ENCODE measurements around the gene RARG.

Gene RARG

DNA sequence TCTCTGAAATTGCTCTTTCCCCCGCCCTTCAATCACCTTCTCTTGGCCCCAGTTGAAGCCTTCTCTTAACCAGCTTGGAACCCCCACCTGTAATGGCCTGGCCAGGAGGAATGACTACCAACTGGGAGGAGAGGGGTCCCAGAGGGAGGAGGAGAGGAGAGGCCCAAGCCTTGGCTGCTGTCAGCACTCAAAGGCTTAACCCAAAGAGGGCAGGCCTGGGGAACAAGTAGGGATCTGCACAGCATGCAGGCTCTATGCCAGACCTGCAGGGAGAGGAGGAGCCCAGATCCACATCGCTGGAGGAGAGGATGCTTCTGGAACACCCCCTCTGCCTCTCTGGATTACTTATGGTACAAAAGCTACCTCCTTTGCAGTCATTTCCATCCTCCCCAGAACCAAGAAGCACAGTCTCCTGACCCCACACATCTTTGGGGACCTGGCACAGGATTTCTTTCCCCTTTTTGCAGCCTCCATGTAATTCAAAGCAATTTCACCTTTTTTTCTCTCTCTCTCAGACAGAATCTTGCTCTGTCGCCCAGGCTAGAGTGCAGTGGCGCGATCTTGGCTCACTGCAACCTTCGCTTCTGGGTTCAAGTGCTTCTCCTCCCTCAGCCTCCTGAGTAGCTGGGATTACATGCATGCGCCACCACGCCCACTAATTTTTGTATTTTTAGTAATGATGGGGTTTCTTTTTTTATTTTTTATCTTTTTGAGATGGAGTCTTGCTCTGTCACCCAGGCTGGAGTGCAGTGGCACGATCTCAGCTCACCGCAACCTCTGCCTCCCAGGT, 6.2 kb downstream of the RARG start:
- Histone ChIP-seq H3K9me3 (ENCODE audit: insufficient read depth, low read depth, low read length) (no peaks in the 10 kb centered on the region), H3K9ac (ENCODE audit: low read depth, low read length, poor library complexity, severe bottlenecking) (no peak overlapping the region), H4K20me1 (ENCODE audit: insufficient read depth, low read length, poor library complexity, severe bottlenecking) (no peaks in the 10 kb centered on the region), H3K4me1 (ENCODE audit: insufficient read depth, low read length, poor library complexity, severe bottlenecking) (peaks cover 36% of the 10 kb centered on the region), H3K79me2 (ENCODE audit: insufficient read depth, low read length) (no peaks in the 10 kb centered on the region), H3K4me3 (ENCODE audit: low read length, poor library complexity, severe bottlenecking) (no peak overlapping the region), H3K9me2 (replicated peaks; ENCODE audit: low read depth, low read length) (no peaks in the 10 kb centered on the region), H3K27me3 (ENCODE audit: insufficient read depth, low read length, poor library complexity, severe bottlenecking) (no peaks in the 10 kb centered on the region), H3F3A (ENCODE audit: low read depth) (peaks cover 12% of the 10 kb centered on the region), H2AFZ (ENCODE audit: low read length) (no peak overlapping the region), H3K4me2 (ENCODE audit: low read depth, low read length, poor library complexity, severe bottlenecking) (no peak overlapping the region), H3K36me3 (ENCODE audit: insufficient read depth, low read length) (no peaks in the 10 kb centered on the region)
- no peak for TF ChIP-seq EZH2phosphoT487 (IDR thresholded peaks at IDR 0.05; ENCODE audit: borderline replicate concordance)
- TF ChIP-seq CTCF (conservative IDR thresholded peaks at IDR 0.05; ENCODE audit: low read length): no peak

DNA sequence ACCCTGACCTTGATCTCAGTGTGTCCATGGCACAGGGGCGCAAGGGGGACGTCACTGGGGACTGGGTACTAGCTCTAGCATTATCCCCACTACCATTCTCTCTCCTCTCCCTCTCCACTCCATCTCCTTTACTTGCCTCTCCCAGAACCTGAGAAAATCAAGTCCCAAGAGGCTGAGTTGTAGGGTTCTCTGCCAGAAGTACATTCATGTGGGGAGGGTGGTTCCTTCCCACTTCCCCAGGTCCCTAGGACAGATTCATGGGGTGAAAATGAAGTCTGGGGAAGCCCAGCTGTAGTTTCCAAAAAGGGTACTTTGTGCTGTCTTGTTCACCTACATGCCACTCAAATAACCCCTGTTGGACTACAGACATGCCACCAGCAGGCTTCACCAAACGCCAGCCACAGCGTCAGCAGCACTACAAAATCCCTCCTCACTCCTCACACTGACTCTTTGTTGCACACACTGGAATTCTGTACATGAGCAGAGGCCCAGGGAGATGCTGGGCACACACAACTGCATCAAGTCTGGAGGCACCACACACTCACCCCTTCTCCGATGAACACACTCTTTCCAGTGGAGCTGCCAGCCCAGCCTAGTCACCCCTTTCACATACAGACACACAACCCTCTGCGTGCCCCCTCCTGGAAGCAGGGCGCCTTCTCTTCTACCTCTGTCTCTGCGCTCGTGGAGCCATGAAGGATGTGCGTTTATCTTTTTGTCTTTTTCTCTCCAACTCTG, 6.9 kb downstream of the RARG start:
- TF ChIP-seq CTCF (conservative IDR thresholded peaks at IDR 0.05; ENCODE audit: low read length) (no peak), EZH2phosphoT487 (IDR thresholded peaks at IDR 0.05; ENCODE audit: borderline replicate concordance) (no peak)
- no peaks in the 10 kb centered on the region for H3K27me3 ChIP-seq (ENCODE audit: insufficient read depth, low read length, poor library complexity, severe bottlenecking)
- H3F3A ChIP-seq (ENCODE audit: low read depth): peaks cover 15% of the 10 kb centered on the region
- peaks cover 42% of the 10 kb centered on the region for H3K4me1 ChIP-seq (ENCODE audit: insufficient read depth, low read length, poor library complexity, severe bottlenecking)
- H2AFZ ChIP-seq (ENCODE audit: low read length): no peak overlapping the region
- H3K9me2 ChIP-seq (replicated peaks; ENCODE audit: low read depth, low read length): no peaks in the 10 kb centered on the region
- no peak overlapping the region for H3K4me3 ChIP-seq (ENCODE audit: low read length, poor library complexity, severe bottlenecking)
- no peaks in the 10 kb centered on the region for H4K20me1 ChIP-seq (ENCODE audit: insufficient read depth, low read length, poor library complexity, severe bottlenecking)
- no peaks in the 10 kb centered on the region for H3K36me3 ChIP-seq (ENCODE audit: insufficient read depth, low read length)
- no peaks in the 10 kb centered on the region for H3K79me2 ChIP-seq (ENCODE audit: insufficient read depth, low read length)
- H3K4me2 ChIP-seq (ENCODE audit: low read depth, low read length, poor library complexity, severe bottlenecking): no peak overlapping the region
- H3K9me3 ChIP-seq (ENCODE audit: insufficient read depth, low read depth, low read length): no peaks in the 10 kb centered on the region
- no peak overlapping the region for H3K9ac ChIP-seq (ENCODE audit: low read depth, low read length, poor library complexity, severe bottlenecking)

- H3F3A ChIP-seq (ENCODE audit: low read depth): peaks cover 15% of the 10 kb centered on the region
- no peaks in the 10 kb centered on the region for H3K9me3 ChIP-seq (ENCODE audit: insufficient read depth, low read depth, low read length)
- no peaks in the 10 kb centered on the region for H3K9me2 ChIP-seq (replicated peaks; ENCODE audit: low read depth, low read length)
- H3K4me1 ChIP-seq (ENCODE audit: insufficient read depth, low read length, poor library complexity, severe bottlenecking): peaks cover 47% of the 10 kb centered on the region
- no peaks in the 10 kb centered on the region for H3K36me3 ChIP-seq (ENCODE audit: insufficient read depth, low read length)
- peak overlapping the region; percentile 65 for H3K9ac ChIP-seq (ENCODE audit: low read depth, low read length, poor library complexity, severe bottlenecking)
- H3K27me3 ChIP-seq (ENCODE audit: insufficient read depth, low read length, poor library complexity, severe bottlenecking): no peaks in the 10 kb centered on the region
- peak overlapping the region; percentile 94 for H3K4me2 ChIP-seq (ENCODE audit: low read depth, low read length, poor library complexity, severe bottlenecking)
- H3K4me3 ChIP-seq (ENCODE audit: low read length, poor library complexity, severe bottlenecking): peak overlapping the region; percentile 87
- no peaks in the 10 kb centered on the region for H4K20me1 ChIP-seq (ENCODE audit: insufficient read depth, low read length, poor library complexity, severe bottlenecking)
- no peak for TF ChIP-seq EZH2phosphoT487 (IDR thresholded peaks at IDR 0.05; ENCODE audit: borderline replicate concordance)
- peak; percentile 48 for TF ChIP-seq CTCF (conservative IDR thresholded peaks at IDR 0.05; ENCODE audit: low read length)
- H2AFZ ChIP-seq (ENCODE audit: low read length): no peak overlapping the region
- H3K79me2 ChIP-seq (ENCODE audit: insufficient read depth, low read length): no peaks in the 10 kb centered on the region
Measured at GRCh38 chr12:53224061-53224896, 7.7 kb downstream of the RARG start.

Measured in Loucy (cell line).